GM18868 (cell line): ENCODE data around the gene ICAM3.

Experiments
- ATAC-seq: cut with Tn5 transposase; IDR thresholded peaks from one replicate; pipeline ENCODE4 v1.9.1; 2021; ENCODE audit warnings: mild to moderate bottlenecking, moderate library complexity; ENCODE audit not compliant: unreplicated experiment

Gene ICAM3

DNA sequence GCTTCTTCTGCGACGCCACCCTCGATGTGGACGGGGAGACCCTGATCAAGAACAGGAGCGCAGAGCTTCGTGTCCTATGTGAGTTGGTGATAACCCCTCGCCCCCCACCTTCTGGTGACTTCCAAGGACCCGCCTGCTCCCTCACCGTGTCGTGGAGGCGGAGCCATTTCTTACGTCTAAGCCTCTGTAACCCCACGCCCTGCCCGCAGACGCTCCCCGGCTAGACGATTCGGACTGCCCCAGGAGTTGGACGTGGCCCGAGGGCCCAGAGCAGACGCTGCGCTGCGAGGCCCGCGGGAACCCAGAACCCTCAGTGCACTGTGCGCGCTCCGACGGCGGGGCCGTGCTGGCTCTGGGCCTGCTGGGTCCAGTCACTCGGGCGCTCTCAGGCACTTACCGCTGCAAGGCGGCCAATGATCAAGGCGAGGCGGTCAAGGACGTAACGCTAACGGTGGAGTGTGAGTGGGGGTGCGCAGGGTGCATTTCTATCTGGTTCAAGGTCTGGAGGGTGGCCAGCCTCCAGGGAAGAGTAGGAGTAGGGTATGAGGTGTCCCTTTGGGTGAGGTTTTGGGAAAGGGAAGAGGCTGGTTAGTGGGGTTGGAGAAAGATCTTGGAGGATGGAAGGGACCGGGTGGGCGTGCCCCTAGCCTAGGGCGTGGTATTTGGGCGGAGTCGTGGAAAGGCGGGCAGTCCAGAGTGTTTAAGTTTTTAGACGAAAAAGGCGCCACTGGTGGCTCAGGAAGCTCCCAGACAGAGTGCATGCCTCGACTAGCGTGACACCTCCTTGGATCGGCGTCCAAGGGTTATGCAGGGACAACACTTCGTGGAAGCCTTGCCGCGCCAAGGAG, 46.4 kb downstream of the ICAM3 start:
- ATAC-seq = no peak

- no peak for ATAC-seq
Measured at GRCh38 chr19:10292206-10292788, 47.1 kb downstream of the ICAM3 start.

DNA sequence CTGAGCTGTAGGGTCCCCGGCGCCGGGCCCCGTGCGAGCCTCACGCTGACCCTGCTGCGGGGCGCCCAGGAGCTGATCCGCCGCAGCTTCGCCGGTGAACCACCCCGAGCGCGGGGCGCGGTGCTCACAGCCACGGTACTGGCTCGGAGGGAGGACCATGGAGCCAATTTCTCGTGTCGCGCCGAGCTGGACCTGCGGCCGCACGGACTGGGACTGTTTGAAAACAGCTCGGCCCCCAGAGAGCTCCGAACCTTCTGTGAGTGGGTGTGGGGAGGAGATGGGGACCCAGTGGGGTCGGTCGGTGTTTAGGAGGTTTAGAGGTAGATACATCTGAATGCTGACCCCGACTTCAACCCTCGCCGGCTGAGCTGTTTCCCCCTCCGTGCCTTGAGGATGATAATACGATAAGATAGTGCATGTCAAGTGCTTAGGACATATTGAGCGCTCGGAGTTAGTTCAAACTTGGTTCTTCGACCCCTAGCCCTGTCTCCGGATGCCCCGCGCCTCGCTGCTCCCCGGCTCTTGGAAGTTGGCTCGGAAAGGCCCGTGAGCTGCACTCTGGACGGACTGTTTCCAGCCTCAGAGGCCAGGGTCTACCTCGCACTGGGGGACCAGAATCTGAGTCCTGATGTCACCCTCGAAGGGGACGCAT, 47.7 kb downstream of the ICAM3 start:
- ATAC-seq = no peak

GRCh38 chr19:10290876-10291553, 48.4 kb downstream of the ICAM3 start:
- no peak for ATAC-seq

DNA sequence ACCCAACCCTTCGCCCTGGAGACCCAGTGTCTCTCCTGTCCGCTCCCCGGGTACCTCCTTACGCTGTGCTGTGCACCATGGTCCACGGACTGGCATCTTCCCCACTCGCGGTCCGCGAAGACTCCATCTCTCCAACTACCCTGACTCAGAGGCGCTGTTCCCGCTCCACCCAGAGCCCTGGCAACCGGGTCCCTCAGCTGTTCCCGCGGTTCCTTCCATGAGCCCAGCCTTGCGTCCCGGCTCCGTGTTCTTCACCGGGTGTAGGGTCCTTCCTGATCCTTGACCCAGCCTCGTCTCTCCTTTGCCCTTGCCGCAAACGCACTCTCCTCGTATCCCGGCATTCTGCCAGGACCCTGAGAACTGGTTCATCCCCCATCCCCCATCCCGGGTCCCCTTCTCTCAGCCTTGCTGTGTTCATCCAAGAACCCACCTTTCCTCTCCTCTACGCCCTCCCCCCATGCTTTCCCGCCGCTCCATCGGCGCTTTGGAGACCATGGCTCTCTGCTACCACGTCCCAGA, 49.0 kb downstream of the ICAM3 start:
- ATAC-seq = no peak

GRCh38 chr19:10289836-10290356, 49.5 kb downstream of the ICAM3 start, which contains the start of gene ICAM5:
TSS of gene ICAM5 (plus strand) at chr19:10289952. CDS start at chr19:10290044, 92 bp downstream.
- no peak for ATAC-seq

- no peak for ATAC-seq
Measured at GRCh38 chr19:10289167-10289835, 50.1 kb downstream of the ICAM3 start.

DNA sequence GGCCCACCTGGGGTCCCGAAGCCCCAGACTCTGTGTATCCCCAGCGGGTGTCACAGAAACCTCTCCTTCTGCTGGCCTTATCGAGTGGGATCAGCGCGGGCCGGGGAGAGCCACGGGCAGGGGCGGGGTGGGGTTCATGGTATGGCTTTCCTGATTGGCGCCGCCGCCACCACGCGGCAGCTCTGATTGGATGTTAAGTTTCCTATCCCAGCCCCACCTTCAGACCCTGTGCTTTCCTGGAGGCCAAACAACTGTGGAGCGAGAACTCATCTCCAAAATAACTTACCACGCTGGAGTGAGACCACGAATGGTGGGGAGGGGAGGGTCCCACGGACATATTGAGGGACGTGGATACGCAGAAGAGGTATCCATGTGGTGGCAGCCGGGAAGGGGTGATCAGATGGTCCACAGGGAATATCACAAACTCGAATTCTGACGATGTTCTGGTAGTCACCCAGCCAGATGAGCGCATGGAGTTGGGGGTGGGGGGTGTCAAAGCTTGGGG, 50.7 kb downstream of the ICAM3 start:
- no peak for ATAC-seq

- ATAC-seq = no peak
Measured at GRCh38 chr19:10286803-10287737, 52.4 kb downstream of the ICAM3 start, which contains the start of gene ICAM4. TSS of gene ICAM4 (plus strand) at chr19:10286955. CDS start at chr19:10287013, 58 bp downstream.

DNA sequence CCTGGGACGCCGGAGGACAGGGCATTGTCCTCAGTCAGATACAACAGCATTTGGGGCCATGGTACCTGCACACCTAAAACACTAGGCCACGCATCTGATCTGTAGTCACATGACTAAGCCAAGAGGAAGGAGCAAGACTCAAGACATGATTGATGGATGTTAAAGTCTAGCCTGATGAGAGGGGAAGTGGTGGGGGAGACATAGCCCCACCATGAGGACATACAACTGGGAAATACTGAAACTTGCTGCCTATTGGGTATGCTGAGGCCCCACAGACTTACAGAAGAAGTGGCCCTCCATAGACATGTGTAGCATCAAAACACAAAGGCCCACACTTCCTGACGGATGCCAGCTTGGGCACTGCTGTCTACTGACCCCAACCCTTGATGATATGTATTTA, 54.0 kb downstream of the ICAM3 start:
- no peak for ATAC-seq

DNA sequence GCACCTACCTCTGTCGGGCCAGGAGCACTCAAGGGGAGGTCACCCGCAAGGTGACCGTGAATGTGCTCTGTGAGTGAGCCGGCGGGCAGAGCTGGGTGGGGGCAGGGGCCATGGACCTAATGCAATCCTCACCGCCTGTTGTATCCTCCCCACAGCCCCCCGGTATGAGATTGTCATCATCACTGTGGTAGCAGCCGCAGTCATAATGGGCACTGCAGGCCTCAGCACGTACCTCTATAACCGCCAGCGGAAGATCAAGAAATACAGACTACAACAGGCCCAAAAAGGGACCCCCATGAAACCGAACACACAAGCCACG, 54.5 kb downstream of the ICAM3 start:
- no peak for ATAC-seq

- no peak for ATAC-seq
Measured at GRCh38 chr19:10284065-10284959, 55.1 kb downstream of the ICAM3 start.
